Hematopoietic multipotent progenitor cell treated with erythropoietin and hydrocortisone succinate and interleukin-3 and kit ligand, for 4 days (in vitro differentiated cells): ENCODE results near the gene ACTMAP.
"Not testable (repeated sequence)": the region's sequence is repeated elsewhere in the genome, so short reads cannot be mapped to it uniquely, and the experiment has no call there.

ENCODE experiments used
- DNase-seq: peaks from one replicate; pipeline ENCODE4 v3.0.0-alpha.2; 2015

The ACTMAP gene

DNA sequence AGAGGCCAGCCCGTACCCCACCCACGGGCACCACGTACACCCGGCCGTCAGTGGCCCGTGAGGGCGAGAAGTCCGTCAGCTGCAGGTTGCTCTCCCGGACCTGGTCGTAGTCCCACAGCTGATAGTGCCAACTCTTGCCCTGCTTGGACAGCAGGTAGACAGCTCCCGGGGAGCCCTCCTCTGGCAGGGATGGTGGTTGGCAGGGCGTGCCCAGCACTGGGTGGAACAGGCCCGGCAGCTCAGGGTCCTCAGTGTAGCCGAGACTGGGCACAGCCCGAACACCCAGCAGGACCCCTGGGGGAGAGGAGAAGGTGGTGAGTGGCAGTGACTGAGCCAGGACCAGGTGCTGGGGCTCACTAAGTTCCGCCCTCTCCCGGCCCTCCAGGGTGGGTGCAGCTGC lies 7.8 kb downstream of the ACTMAP start:
- no peak for DNase-seq

DNA sequence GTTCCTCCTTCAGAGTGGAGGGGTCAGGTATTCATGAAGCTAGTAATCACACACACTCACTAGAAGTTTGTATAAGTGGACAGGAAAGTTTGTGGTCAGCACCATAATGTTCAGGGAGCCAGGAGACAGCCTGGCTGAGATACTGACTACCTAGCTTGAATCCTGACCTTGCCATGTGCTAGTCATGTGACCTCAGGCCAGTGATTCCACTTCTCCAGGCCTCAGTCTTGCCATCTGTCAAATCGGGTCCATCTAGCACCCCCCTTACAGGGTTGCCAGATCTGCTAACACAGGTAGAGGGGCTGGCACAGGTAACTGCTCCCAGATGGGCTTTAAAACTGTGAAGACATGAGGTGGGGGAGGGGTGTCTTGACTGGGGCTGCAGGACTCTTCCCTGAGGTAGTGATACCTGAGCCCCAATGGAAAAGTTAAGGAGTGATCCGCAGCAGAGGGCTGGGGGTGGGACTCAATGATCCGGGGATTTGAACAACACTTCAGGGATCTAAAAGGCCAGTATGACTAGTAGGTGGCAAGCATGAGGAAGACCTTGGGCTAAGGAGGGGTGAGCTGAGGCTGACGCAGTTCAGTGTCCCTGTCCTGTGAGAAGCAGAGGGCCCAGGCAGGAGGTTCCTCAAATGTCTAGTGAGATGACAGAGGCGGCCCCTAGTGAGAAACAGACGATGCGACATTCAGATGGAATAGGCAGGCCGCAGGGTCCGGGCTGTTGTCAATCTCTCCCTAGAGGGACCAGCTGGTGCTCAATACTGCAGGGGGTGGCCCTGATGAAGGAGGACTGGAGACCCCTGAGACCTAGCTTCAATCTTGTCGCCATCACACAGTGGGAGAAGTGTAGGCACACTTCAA lies 8.5 kb downstream of the ACTMAP start:
- DNase-seq = peak; percentile 43

DNA sequence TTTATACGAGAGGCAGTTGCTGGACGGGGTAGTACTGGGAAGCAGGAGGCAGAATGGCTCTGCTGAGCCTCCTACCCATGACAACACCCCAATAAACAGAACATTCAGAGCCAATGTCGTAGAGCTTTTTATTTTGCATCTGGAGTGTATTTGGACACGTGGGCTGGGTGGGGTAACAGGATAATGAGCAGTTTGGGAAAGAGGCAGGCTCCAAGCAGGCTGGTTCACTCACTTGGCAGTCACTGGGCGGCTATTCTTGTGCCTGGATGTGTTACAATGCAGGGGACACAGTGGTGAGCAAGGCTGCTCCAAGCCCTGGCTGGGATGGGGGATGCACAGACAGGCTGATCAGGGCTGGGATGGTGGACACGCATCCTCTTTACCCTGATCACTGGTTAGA lies 9.5 kb downstream of the ACTMAP start:
- no peak for DNase-seq

DNA sequence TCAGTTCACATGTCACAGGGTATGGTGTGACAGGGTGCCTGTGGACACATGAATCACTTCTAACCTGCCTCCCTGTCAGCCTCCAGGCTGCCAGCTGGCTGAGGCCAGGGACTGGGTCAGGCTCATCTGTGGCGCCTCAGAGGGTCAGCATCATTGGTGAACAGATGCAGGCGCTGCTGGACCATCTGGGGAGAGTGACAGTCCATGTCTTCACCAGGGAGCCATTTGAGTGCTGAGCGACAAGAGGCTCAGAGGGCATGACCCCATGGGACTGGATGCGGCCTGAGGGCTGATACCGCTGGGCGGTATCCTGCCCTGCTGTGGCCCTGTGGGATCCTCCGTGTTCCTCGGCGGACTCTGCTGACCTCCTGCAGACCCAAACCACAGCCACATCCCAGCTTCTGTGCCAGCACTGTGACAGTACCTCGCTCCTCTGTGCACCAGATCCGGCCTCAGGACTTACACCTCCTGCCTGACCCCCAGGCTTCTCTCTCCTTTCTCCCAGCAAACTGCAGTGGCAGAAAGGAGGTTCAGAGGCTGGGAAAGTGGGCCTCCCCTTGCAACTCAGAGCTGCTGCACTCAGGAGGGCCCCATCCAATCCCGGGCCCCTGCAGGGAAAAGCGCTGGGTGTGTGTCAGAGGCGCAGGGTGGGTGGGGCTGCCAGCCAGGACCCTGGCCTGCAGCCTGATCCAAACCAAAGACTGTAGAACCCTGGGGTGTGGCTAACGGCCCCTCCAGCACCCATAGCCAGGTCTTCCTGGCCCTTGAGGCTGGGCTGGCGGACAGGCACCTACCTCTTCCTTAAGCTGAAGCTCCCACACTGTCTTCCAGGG lies 10.2 kb downstream of the ACTMAP start:
- no peak for DNase-seq

- no peak for DNase-seq
Measured at GRCh38 chr19:40739030-40739839, 11.0 kb downstream of the ACTMAP start.

DNA sequence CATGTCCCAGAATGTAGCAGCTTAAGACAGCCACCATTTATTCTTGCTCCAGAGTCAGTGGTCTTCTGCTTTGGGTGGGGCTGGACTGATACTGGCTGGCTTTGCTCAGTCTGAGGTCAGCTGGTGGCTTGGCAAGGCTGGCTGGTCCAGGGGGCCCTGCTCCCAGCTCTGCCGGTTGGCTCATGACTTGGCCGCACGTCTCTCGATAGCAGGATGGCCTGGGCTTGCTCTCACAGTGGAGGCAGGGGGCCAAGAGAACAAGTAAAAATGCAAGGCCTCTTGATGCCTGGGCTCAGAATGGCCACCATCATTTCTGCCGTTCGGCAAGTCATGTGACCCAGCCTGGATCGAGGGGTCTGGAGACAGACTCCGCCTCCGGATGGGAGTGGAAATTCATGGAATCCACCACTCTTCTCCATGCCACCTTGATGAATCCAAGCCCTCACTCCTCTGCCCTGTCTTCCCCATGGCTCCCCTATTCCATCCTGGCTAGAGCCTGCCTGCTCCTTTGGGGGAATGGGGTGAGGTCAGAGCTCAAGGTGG lies 13.1 kb downstream of the ACTMAP start:
- DNase-seq = no peak

DNA sequence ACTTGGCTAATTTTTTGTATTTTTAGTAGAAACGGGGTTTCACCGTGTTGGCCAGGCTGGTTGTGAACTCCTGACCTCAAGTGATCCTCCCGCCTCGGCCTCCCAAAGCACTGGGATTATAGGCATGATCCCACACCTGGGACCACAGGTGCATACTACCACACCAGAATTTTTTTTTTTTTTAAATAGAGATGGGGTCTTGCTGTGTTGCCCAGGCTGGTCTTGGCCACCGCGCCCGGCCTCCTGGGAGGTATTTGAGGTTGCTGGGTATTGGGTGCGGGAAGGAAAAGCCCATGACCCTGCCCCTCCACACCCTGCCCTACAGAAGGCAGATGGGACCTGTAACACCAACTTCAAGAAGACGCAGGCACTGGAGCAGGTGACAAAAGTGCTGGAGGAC lies 13.6 kb downstream of the ACTMAP start:
- no peak for DNase-seq

- DNase-seq = no peak
Measured at GRCh38 chr19:40735013-40735771, 15.1 kb downstream of the ACTMAP start.

DNA sequence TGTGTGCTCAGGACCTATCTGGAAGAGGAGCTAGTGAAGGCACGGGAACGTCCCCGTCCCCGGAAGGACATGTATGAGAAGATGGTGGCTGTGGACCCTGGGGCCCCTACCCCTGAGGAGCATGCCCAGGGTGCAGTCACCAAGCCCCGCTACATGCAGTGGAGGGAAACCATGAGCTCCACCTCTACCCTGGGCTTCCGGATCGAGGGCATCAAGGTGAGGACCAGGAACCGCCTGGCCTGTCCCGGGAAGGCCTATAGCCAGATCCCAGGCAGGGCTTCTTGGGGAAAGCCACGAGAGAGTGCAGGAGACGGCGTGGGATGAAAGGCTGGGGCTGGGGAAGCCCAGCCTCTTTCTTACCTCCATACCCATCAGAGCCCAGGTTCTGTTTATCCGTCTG lies 17.1 kb downstream of the ACTMAP start:
- DNase-seq = no peak

GRCh38 chr19:40732304-40732703 lies 18.0 kb downstream of the ACTMAP start:
- not testable (repeated sequence) for DNase-seq

DNA sequence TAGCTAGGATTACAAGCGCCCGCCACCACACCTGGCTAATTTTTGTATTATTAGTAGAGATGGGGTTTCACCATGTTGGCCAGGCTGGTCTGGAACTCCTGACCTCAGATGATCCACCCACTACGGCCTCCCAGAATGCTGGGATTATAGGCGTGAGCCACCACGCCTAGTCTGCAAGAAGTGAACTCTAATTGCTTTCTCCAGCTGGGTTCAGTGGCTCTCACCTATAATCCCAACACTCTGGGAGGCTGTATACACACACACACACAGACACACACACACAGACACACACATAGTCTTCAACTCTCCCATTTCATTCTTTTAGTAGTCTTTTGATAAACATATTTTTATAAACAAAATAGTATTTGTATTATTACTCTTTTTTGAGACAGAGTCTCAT lies 20.2 kb downstream of the ACTMAP start:
- not testable (repeated sequence) for DNase-seq

- DNase-seq = no peak
Measured at GRCh38 chr19:40726279-40726678, 24.0 kb downstream of the ACTMAP start.

GRCh38 chr19:40724855-40725254 lies 25.4 kb downstream of the ACTMAP start:
- DNase-seq = no peak

- no peak for DNase-seq
Measured at GRCh38 chr19:40724315-40724714, 26.0 kb downstream of the ACTMAP start.

- DNase-seq = no peak
Measured at GRCh38 chr19:40723661-40724254, 26.5 kb downstream of the ACTMAP start.

GRCh38 chr19:40721936-40722661 lies 28.2 kb downstream of the ACTMAP start:
- no peak for DNase-seq

- DNase-seq = no peak
Measured at GRCh38 chr19:40721140-40721486, 29.2 kb downstream of the ACTMAP start.

GRCh38 chr19:40719414-40719894 lies 30.8 kb downstream of the ACTMAP start:
- no peak for DNase-seq

GRCh38 chr19:40718774-40719391 lies 31.4 kb downstream of the ACTMAP start:
- peak; percentile 29 for DNase-seq
